Testis (tissue), 2 donors: ENCODE results near the gene PFN3.

Experiments
- POLR2A ChIP-seq: fragments of 450-650 bp; IDR thresholded peaks from one replicate; pipeline ENCODE4 v1.6.1; 2017; ENCODE audit warnings: antibody characterized with exemption, mild to moderate bottlenecking, moderate library complexity
- TF ChIP-seq, protein P1 (sequence below), 3 experiments: fragments of 450-650 bp in 2 of 3; fragments of 200-600 bp in 1 of 3; sonication (generic) in 1 of 3; IDR thresholded peaks; one replicate each; pipeline ENCODE4 v1.5.1; 2016 to 2019; ENCODE audit warnings: antibody characterized with exemption in 3 of 3, mild to moderate bottlenecking in 2 of 3, moderate library complexity in 1 of 3

DNA sequence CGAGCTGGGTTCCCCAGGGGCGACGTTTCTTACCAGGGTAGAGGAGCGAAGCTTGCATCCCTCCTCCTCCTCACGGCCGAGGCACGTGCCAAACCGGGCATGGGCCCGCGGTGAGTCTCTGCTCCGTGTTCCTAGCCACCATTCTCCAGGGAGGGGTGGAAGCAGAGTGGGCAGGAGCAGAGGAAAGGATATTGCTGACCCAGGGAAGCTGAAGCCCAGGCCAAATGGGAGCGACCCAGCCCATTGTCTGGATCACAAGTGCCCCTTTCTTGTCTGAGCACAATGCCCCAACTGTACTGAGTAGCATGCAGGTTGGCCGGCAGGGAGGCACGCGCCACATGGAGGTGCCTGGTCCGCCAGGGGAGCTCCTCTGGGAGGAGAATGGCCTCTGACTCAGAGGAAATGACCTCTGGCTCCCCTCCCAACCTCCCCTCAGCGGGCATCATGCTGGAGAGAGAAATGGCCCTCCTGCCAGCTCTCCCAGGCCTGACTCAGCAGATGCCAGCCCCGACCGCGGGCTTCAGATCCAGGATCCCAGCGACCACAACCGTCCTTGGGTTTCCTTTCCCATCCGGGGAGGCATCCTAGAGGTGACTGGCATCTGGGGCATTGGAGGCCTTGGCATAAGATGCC, 47.3 kb upstream of the PFN3 start:
- TF ChIP-seq, protein P1, sequence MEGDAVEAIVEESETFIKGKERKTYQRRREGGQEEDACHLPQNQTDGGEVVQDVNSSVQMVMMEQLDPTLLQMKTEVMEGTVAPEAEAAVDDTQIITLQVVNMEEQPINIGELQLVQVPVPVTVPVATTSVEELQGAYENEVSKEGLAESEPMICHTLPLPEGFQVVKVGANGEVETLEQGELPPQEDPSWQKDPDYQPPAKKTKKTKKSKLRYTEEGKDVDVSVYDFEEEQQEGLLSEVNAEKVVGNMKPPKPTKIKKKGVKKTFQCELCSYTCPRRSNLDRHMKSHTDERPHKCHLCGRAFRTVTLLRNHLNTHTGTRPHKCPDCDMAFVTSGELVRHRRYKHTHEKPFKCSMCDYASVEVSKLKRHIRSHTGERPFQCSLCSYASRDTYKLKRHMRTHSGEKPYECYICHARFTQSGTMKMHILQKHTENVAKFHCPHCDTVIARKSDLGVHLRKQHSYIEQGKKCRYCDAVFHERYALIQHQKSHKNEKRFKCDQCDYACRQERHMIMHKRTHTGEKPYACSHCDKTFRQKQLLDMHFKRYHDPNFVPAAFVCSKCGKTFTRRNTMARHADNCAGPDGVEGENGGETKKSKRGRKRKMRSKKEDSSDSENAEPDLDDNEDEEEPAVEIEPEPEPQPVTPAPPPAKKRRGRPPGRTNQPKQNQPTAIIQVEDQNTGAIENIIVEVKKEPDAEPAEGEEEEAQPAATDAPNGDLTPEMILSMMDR (IDR thresholded peaks at IDR 0.05), result no peak
- TF ChIP-seq POLR2A, result no peak
